Activated T-helper 2 cell treated with anti-CD3 and anti-CD28 coated beads, Interferon-gamma antibody, Interleukin-2, Interleukin-4, amounts not matched to agents 10 μg/mL and 5 μg/mL and 100 μg/mL, durations not matched to agents 14 hours and 24 hours and 36 hours (primary cell): ENCODE results near the gene PKLR. TPM values are rescaled to one million over a fixed set of nuclear protein-coding genes. Genes with fewer than 3 reads are reported as not detected.
"Not testable (repeated sequence)": the region's sequence is repeated elsewhere in the genome, so short reads cannot be mapped to it uniquely, and the experiment has no call there.

Experiments
- DNase-seq: peaks from one replicate; pipeline ENCODE4 v3.0.0; 2021; ENCODE audit warnings: low spot score
- H3K27ac Mint-ChIP-seq: one replicate; pipeline ENCODE4 v1.8.0; 2021; ENCODE audit warnings: mixed read lengths
- H3K27me3 Mint-ChIP-seq: one replicate; pipeline ENCODE4 v1.8.0; 2021; ENCODE audit warnings: low read depth, mixed read lengths
- H3K36me3 Mint-ChIP-seq: one replicate; pipeline ENCODE4 v1.8.0; 2021; ENCODE audit warnings: low read depth, mixed read lengths
- H3K4me1 Mint-ChIP-seq: one replicate; pipeline ENCODE4 v1.8.0; 2021; ENCODE audit warnings: low read depth, mixed read lengths
- H3K4me3 Mint-ChIP-seq: one replicate; pipeline ENCODE4 v1.8.0; 2021; ENCODE audit warnings: low read depth, mild to moderate bottlenecking, moderate library complexity, mixed read lengths
- H3K9me3 Mint-ChIP-seq: one replicate; pipeline ENCODE4 v1.8.0; 2021; ENCODE audit warnings: mixed read lengths
- intact Hi-C: fragments of 100-400 bp; cut with micrococcal nuclease; formaldehyde crosslinking; loops from one replicate; pipeline ENCODE4 v1.15.1; 2023
- total RNA-seq: library from RNA; stranded (reverse); gene quantifications from 2 replicates; pipeline ENCODE4 v1.2.3, GENCODE V29; 2022

PKLR gene
- total RNA-seq, 1 donor from 2014 or later: not detected

GRCh38 chr1:155293086-155293749 is 8.0 kb downstream of the PKLR start:
- Mint-ChIP-seq H3K9me3 (no peaks in the 10 kb centered on the region), H3K4me3 (no peak overlapping the region), H3K4me1 (peaks cover 8% of the 10 kb centered on the region), H3K27me3 (peaks cover 49% of the 10 kb centered on the region), H3K27ac (no peak overlapping the region), H3K36me3 (no peaks in the 10 kb centered on the region)
- intact Hi-C loops: no loop called here
- DNase-seq: no peak

GRCh38 chr1:155291006-155291405 is 10.2 kb downstream of the PKLR start:
- intact Hi-C loops, H3K27ac Mint-ChIP-seq, H3K4me1 Mint-ChIP-seq, H3K4me3 Mint-ChIP-seq, DNase-seq, H3K9me3 Mint-ChIP-seq, H3K36me3 Mint-ChIP-seq: not testable (repeated sequence)
- H3K27me3 Mint-ChIP-seq: peaks cover 31% of the 10 kb centered on the region

DNA sequence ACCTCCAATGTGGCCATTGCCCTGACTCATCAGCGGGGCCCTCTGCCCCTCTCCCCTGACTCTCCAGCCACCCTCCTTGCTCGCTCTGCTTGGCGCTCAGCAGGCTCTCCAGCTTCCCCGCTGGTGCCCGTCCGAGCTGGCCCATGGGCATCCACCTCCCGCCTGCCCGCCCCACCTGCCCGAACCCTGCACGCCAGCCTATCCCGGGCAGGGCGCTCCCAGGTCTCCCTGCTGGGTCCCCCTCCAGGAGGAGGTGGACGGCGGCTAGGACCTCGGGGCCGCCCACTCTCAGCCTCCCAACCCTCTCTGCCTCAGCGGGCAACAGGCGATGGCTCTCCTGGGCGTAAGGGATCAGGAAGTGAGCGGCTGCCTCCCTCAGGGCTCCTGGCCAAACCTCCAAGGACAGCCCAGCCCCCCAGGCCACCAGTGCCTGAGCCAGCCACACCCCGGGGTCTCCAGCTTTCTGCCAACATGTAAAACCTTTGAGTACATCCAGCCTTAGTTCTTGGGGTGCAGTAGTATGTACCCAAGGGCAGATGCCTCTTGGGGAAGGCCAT is 13.2 kb downstream of the PKLR start:
- DNase-seq: no peak
- Mint-ChIP-seq H3K9me3 (no peaks in the 10 kb centered on the region), H3K36me3 (no peaks in the 10 kb centered on the region), H3K27ac (no peak overlapping the region), H3K27me3 (peaks cover 10% of the 10 kb centered on the region), H3K4me1 (no peaks in the 10 kb centered on the region), H3K4me3 (no peak overlapping the region)
- intact Hi-C loops: no loop called here

GRCh38 chr1:155286544-155286943 is 14.7 kb downstream of the PKLR start:
- H3K4me3 Mint-ChIP-seq: no peak overlapping the region
- H3K4me1 Mint-ChIP-seq: no peaks in the 10 kb centered on the region
- H3K9me3 Mint-ChIP-seq: no peaks in the 10 kb centered on the region
- DNase-seq: no peak
- H3K36me3 Mint-ChIP-seq: no peaks in the 10 kb centered on the region
- intact Hi-C loops: no loop called here
- H3K27ac Mint-ChIP-seq: no peak overlapping the region
- H3K27me3 Mint-ChIP-seq: peaks cover 6% of the 10 kb centered on the region

DNA sequence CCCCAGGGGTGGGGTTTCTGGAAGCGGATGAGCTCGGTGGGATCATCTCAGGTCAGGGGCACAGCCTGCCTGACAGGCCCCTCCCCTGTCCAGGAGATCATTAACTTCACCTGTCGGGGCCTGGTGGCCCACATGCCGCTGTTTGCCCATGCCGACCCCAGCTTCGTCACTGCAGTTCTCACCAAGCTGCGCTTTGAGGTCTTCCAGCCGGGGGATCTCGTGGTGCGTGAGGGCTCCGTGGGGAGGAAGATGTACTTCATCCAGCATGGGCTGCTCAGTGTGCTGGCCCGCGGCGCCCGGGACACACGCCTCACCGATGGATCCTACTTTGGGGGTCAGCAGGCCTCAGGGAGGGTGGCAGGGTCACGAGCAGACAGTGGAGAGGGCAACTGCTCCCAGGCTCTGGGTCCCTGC is 15.6 kb downstream of the PKLR start:
- Mint-ChIP-seq H3K27ac (no peak overlapping the region), H3K36me3 (no peaks in the 10 kb centered on the region)

DNA sequence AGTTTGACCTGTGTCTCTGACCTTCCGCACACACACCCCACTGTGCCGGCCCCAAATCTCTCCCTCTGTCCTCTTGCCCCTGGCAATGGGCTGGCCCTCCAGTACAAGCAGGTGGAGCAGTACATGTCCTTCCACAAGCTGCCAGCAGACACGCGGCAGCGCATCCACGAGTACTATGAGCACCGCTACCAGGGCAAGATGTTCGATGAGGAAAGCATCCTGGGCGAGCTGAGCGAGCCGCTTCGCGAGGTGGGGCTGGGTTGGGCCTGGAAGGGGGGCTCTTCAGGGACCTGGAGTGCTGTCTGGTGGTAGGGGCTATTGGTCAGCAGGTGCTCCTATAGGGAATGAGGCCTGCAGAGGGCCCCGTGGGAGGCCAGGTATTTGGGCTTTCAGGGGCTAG is 16.2 kb downstream of the PKLR start:
- intact Hi-C loops: no loop called here
- no peak for DNase-seq
- no peaks in the 10 kb centered on the region for H3K9me3 Mint-ChIP-seq
- H3K27ac Mint-ChIP-seq: no peak overlapping the region
- H3K27me3 Mint-ChIP-seq: peaks cover under 1% of the 10 kb centered on the region
- no peaks in the 10 kb centered on the region for H3K36me3 Mint-ChIP-seq
- no peaks in the 10 kb centered on the region for H3K4me1 Mint-ChIP-seq
- no peak overlapping the region for H3K4me3 Mint-ChIP-seq

More for the DNA sequence above, 15.6 kb downstream of the PKLR start:
- Mint-ChIP-seq H3K4me1 (no peaks in the 10 kb centered on the region), H3K27me3 (peaks cover 3% of the 10 kb centered on the region), H3K4me3 (no peak overlapping the region), H3K9me3 (no peaks in the 10 kb centered on the region)
- intact Hi-C loops: no loop called here
- no peak for DNase-seq

DNA sequence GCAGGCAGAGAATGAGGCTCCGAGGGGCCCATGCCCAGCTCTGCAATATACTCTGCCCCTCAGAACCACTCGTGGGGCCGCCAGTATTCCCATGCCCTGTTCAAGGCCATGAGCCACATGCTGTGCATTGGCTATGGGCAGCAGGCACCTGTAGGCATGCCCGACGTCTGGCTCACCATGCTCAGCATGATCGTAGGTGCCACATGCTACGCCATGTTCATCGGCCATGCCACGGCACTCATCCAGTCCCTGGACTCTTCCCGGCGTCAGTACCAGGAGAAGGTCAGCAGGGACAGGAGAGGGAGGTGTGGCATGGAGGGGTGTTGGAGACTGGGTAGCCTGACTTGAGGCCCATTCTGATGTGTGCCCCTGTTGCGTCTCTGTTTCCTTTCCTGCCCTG is 16.8 kb downstream of the PKLR start:
- no peak for DNase-seq
- Mint-ChIP-seq H3K36me3 (no peaks in the 10 kb centered on the region), H3K4me1 (no peaks in the 10 kb centered on the region), H3K9me3 (no peaks in the 10 kb centered on the region), H3K4me3 (no peak overlapping the region), H3K27ac (no peak overlapping the region), H3K27me3 (no peaks in the 10 kb centered on the region)
- intact Hi-C loops: no loop called here

DNA sequence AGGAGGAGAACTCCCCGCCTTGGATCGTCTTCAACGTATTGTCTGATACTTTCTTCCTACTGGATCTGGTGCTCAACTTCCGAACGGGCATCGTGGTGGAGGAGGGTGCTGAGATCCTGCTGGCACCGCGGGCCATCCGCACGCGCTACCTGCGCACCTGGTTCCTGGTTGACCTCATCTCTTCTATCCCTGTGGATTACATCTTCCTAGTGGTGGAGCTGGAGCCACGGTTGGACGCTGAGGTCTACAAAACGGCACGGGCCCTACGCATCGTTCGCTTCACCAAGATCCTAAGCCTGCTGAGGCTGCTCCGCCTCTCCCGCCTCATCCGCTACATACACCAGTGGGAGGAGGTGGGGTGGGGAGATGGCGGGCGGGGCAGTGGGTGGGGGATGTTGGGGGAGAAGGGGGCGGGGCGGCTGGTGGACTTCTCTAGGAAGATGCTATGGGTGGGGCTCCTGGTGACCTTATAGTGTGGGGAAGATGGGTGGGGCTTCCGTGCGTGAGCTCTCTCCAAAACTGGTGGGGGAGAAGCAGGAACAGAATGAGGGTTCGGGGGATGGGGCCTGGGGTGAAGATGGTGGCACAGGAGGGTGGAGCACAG is 18.6 kb downstream of the PKLR start:
- no peak for DNase-seq
- peaks cover 4% of the 10 kb centered on the region for H3K4me1 Mint-ChIP-seq
- H3K27ac Mint-ChIP-seq: no peak overlapping the region
- H3K36me3 Mint-ChIP-seq: no peaks in the 10 kb centered on the region
- H3K9me3 Mint-ChIP-seq: no peaks in the 10 kb centered on the region
- intact Hi-C loops: no loop called here
- H3K27me3 Mint-ChIP-seq: no peaks in the 10 kb centered on the region
- no peak overlapping the region for H3K4me3 Mint-ChIP-seq

DNA sequence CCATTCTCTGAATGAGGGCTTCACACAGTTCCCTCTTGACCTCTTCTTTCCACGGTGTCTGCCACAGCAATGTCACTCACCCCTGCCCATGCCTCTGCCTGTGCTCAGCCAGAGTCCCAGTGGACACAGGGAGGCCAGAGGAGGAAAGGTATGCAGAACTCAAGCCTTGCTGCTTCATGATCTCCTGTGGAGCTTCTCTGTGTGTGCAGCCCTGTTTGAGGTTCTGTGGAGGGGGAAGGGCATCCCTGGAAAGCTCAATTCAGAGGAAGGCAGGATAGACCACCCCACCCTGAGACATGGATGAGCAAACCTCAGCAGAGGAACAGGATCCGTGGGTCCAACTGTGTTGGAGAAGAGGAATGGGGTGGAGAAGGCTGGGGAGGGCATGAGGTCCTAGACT is 22.0 kb downstream of the PKLR start:
- Mint-ChIP-seq H3K27me3 (no peaks in the 10 kb centered on the region), H3K36me3 (no peaks in the 10 kb centered on the region), H3K4me3 (no peak overlapping the region), H3K9me3 (no peaks in the 10 kb centered on the region), H3K27ac (no peak overlapping the region), H3K4me1 (peaks cover 20% of the 10 kb centered on the region)
- no peak for DNase-seq
- intact Hi-C loops: loop anchor here (5.0 to 10.0 kb wide), 2 partner anchors 72 to 466 kb away; partner anchors contain the start of genes MTX1 and THBS3

- Mint-ChIP-seq H3K4me3 (peak overlapping the region; percentile 56), H3K4me1 (peaks cover 22% of the 10 kb centered on the region), H3K9me3 (no peaks in the 10 kb centered on the region), H3K27ac (no peak overlapping the region), H3K27me3 (no peaks in the 10 kb centered on the region), H3K36me3 (no peaks in the 10 kb centered on the region)
- DNase-seq: no peak
- intact Hi-C loops: loop anchor here (5.0 to 10.0 kb wide), 2 partner anchors 71 to 466 kb away; partner anchors contain the start of genes MTX1 and THBS3
Measured at GRCh38 chr1:155278689-155279160, 22.5 kb downstream of the PKLR start.

DNA sequence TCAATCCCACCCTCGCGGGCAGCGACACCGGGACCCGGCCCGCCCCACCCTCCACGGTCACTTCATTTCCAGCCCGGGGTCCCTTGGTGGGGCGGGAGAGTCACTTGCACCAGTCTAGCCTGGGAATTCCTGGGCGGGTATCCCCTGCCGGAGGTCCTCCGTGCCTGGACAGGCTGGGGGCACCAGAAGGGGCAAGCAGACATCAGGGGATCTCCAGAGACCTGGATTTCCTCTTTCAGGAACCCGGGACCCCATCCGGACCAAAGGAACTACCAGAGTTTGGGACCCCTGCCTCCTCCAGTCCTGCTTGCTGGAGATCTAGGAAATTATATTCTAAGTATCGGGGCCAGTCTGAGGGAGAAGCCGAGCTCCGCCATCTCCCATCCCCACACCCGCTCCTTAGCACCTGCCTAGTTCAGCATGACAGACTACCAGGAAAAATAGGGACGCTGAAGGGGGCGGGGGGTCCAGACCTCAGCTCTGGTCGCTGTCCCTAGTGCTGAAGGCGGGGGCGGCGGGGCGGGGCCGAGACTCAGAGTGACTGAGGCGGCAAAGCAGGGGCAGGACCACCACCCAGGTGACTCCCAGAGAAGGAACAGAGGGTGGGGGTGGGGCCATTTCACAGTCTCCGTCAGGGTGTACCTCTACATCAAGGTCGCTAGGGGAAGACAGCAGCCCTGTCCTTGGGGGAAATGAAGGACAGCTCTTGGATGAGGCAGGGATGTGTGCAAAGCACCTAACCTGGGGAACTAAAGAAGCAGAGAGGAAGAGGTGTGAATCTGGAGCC is 23.1 kb downstream of the PKLR start:
- Mint-ChIP-seq H3K4me1 (peaks cover 25% of the 10 kb centered on the region), H3K36me3 (no peaks in the 10 kb centered on the region)
- intact Hi-C loops: loop anchor here (1.0 to 10.0 kb wide), 4 partner anchors 23 to 467 kb away; partner anchors contain the start of genes ENTREP3, MTX1, RUSC1 and THBS3

DNA sequence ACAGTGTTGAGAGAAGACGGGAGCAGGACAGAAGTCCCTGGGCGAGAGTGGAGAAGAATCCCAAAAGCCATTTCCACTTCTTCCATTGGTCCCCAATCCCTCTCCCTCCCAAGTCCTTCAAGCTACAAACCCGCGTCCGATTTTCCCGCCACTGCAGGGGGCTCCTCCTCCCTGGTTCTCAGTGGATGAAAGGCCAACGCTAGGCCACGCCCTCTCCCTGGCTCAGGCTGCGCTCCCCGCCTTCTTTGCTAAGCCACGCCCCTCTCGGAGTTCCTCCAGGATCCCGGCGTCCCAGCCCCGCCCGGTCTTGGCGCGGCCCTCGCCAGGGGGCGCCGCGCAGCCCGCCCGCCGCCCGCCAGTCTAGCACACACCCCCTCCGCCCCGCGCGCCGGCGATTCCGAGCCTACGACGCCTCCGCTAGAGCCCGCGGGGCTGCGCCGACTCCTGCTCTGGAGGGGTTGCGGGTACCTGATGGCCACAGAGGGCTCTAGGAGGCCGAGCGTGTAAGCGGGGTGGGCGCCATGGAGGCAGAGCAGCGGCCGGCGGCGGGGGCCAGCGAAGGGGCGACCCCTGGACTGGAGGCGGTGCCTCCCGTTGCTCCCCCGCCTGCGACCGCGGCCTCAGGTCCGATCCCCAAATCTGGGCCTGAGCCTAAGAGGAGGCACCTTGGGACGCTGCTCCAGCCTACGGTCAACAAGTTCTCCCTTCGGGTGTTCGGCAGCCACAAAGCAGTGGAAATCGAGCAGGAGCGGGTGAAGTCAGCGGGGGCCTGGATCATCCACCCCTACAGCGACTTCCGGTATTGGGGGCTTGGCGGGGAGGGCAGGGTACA is 24.0 kb downstream of the PKLR start, which contains the start of gene HCN3:
HCN3 (plus strand) TSS at position 394 of the 832 bp plus-strand sequence; CDS start at position 522, 128 bp downstream.
- intact Hi-C loops: loop anchor here (1.0 to 10.0 kb wide), 4 partner anchors 22 to 468 kb away; partner anchors contain the start of genes ENTREP3, MTX1, RUSC1 and THBS3
- peaks cover 7% of the 10 kb centered on the region for H3K36me3 Mint-ChIP-seq
- peak within 1 kb of the TSS; percentile 58 for H3K27ac Mint-ChIP-seq
- no peaks in the 10 kb centered on the region for H3K27me3 Mint-ChIP-seq
- H3K4me3 Mint-ChIP-seq: peak within 1 kb of the TSS; percentile 79
- H3K9me3 Mint-ChIP-seq: no peaks in the 10 kb centered on the region
- peak; percentile 89 for DNase-seq
- peaks cover 30% of the 10 kb centered on the region for H3K4me1 Mint-ChIP-seq

More for the DNA sequence above, 23.1 kb downstream of the PKLR start:
- Mint-ChIP-seq H3K27ac (peak overlapping the region; percentile 14), H3K4me3 (peak overlapping the region; percentile 56), H3K9me3 (no peaks in the 10 kb centered on the region), H3K27me3 (no peaks in the 10 kb centered on the region)
- peak; percentile 62 for DNase-seq
